SK-N-MC (cell line): ENCODE data around the gene DENND1C.

Experiments used
- EZH2 ChIP-seq: fragments of 200-600 bp; sonication (generic); IDR thresholded peaks from one replicate; pipeline ENCODE4 v1.6.1; 2017; ENCODE audit warnings: antibody characterized with exemption
- POLR2AphosphoS5 ChIP-seq: IDR thresholded peaks from 2 replicates; pipeline ENCODE4 v1.6.1; 2012; ENCODE audit warnings: mild to moderate bottlenecking, low read depth, low read length, borderline replicate concordance

- no peak for TF ChIP-seq POLR2AphosphoS5
- TF ChIP-seq EZH2, result no peak
Observed at GRCh38 chr19:6483235-6483634, 1.6 kb upstream of the DENND1C start.
